Measurements from ENCODE around the gene TCF4.
"Not testable (repeated sequence)": the region's sequence is repeated elsewhere in the genome, so short reads cannot be mapped to it uniquely, and the experiment has no call there.

The TCF4 gene

DNA sequence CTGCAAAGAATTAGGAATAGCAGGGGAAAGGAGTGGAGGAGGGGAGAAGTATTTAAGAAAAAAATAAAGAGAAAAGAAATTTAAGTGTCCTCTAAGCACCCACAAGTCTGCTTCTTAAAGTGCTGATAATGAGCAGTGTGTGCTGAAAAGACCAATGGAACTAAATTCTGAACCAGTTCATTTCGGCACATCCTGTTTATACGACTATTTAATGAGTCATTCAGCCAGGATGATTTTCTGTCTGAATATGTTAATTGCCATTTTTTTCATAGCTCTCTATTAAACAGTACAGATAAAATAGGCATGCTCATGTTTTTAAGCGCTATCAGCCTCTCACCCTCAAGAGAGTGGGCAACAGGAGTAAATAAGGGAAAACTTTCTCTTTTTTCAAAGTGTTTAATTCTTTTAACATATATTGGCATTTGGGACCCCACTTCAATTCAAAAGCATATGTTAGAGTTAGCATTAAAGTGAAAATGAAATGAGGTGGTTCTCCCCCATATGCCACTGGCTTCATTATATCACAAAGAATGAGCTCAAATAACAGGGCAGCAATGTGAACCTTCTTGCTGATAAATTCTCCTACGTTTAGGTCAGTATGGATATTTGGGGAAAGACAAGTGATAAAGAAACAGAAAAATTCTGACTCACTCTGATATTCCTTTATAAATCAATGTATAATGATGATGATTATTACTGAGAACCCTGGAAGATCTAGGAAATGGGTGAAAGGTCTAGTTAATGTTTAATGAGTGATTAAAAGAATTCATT lies 87.5 kb downstream of the TCF4 start:
- no peak for DNase-seq

DNA sequence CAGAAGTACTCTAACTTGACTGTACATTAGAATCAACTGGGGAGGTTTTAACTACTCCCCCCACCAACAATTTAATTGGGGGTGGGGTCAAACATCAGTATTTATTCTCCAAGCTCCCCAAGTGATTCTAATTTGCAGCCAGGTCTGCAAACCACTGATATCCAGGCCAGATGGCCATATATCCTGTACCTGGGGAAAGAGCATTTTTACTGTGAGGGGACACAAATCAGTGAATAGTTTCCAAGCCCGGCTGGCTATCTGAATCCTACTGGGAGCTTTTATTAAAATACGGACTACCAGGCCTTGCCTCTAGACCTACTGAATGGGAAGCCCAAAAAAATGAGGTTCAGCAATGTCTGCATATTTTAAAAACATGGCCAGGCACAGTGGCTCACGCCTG lies 88.5 kb downstream of the TCF4 start:
- DNase-seq, result no peak

DNA sequence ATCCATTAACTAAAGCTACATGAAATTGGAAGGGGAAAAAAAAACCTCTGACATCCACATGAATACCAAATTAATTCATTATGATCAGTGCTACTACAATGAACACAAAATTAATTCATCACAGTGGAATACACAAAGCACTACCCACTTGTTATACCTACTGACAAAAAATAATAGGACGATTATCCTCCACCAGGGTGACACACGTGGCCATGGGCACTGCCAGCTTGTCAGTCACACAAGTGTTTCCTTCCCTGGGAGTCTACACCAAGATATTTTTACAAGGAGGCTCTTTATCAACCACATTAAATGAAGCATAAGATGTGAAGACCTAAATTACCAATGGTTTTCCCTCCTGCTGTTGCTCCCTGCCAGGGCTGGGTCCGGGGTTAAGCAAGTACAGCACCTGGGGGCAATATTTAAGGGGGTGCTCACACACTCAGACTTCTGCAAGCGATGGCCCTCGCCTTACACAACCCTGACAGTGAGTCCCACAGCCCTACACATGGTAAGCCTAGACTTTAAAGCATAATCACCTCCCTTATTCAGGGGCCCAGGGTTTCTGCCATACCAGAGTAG lies 90.1 kb downstream of the TCF4 start:
- DNase-seq, result no peak

DNA sequence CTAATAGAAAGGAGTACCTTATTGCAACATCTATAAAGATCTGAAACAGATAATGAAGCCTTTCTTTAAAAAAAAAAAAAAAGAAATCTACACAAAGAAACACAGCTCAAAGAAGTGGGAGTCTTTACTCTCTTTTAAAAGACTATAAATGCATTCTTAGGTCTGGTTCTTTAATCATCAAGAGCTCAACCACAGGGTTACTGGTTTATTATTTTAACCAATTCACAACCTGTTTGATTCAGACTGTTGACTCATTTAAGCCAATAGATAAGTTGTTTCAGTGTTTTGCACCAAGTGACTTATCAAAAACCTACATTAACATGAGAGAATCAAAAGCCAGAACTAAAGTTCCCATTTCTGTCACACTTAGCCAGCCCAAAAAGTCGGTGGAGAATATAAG lies 93.1 kb downstream of the TCF4 start:
- DNase-seq, result no peak

DNA sequence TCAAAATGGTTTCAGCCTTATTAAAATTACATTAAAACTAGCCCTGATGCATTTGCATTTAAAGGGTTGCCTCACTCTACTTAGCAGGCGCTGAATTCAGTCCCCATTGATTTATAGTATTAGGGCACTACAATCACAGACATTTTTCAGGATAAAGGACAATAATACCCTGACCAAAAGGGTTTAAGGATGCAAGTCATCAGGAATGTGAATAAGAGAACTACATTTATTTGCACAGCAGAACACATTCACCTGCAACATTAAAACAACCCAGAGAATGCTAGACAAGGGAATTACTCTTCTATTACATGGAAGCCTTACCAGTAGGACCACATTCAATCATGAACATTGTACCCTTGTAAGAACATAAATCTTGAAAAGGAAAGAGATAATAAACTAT lies 93.6 kb downstream of the TCF4 start:
- DNase-seq, result no peak

DNA sequence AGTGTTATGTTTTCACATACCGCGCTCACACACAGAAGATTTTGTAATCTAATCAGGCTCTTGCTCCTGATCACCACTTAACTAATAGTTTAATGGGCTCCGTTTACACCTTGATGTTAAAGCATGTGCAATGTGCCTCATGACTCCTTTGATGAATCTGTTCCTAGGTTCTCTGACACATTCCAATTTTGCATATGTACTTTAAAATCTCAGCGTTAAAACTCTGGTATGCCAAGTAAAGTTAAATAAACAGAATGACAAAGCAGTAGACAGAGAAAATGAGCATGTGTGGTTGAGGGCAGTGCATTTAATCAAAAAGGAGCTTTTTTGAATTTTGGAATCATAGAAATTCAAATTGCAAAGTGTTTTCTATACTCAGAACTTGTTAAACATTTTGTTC lies 96.4 kb downstream of the TCF4 start:
- no peak for DNase-seq

DNA sequence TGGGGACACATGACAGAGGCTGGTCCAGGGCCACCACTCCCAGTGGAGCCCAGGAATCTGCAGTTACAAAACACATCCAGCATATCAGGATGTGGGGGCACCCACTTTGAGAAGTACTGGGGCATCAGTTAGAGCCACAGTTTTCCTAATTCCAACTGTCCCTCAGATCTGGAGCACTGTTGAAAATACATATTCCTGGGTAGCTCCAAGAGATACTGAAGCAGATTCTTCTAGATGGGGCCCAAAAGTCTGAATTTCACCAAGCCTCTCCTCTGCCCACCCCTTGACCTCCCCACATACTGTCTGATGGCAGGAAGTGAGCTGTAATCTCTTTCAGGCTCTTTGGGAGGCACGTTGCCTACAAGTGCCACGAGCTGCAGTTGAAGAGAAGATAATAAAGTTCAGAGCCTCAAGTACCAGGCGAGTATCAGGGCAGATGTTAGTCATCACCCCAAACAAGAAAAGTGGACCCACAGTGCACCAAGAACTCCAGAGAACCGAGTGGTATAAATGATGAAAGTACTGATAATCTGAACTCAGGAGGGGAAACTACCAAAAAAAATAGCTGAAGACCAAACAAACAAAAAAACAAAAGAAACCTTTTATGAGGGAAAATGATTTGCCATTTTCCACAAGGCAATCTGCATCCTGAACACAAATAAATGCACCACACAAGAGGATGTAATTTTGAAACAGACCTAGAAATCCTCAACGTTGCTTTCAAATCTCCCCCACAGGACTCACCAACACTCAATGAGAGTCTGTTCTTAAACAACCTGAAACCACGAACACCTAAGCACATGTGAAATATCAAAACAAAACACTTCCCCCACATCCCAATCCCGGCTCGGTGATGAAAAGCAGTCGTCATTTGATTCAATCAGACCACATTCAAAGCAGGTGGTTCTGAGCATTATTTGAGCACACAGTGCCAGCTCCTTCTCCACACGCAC lies 98.7 kb downstream of the TCF4 start:
- peak; percentile 73 for DNase-seq

DNA sequence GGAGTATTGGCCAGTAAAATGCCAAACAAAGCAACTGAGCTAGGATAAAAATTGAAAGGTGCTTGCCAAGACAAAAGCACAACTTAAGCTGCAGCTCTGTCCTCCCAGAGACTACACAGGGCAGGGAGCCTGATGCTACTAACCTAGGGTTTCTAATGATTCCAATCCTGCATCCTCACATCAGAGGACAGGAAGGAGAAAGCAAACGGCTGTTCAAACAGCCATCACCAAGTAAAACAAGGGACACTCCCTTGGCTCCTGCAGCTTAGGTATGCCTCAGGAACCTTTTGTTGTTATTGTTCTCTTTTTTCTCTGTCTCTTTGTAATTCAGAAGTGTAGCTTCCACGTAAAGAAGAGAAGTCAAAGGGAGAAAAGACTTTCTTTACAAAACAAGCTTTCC lies 99.5 kb downstream of the TCF4 start:
- peak; percentile 31 for DNase-seq

DNA sequence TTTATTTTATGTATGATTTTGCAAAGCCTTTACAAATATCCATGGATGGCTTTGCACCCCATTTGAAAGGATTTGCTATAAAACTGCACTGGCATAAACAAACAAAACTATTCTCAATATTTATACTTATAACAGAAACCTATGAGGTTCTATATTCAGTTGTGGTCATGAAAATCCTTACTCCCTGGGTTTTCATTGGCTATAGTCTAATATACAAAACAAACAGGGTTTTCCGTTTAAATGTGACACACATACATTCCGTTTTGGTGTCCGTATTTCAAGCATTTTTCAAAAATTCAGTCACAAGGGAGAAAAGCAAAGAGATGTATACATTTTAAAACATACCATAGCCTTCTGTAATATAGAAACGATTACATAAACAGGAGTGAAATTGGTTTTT lies 100.0 kb downstream of the TCF4 start:
- DNase-seq, result no peak

DNA sequence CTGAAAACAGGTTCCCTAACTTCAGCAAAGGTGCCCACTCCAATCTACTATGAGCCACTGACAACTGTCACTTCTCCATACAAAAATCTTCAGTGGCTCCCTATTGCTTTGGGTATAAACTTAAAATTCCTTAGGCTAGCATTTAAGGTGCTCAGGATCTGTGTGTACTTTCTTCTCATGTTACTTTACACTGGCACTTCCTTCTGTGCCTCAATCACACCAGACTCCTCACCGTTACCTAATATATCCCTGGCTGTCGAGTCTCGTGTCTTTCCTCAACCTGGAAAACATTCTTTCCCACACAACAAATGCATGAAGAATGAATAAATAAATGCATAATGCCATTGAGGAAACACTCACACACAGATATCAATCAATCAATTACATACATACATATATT lies 101.1 kb downstream of the TCF4 start:
- DNase-seq, result no peak

DNA sequence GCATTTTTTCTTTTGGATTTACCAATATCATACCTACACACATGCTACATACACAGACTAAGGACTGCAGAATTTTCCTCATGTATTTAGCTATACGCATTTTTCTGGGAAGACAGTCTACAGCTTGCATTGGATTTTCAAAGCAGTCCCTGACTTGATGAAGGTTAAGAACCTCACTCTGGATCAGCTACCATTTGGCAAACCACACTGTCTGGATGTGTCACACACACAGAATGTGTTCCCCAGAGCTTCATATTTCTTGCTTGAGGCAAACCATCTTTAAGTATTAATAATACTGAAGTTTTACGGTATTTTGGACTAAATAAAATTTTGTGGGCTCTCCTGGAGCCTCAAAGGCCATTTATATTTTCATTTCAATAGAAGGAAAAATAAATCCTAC lies 102.3 kb downstream of the TCF4 start:
- DNase-seq, result no peak

DNA sequence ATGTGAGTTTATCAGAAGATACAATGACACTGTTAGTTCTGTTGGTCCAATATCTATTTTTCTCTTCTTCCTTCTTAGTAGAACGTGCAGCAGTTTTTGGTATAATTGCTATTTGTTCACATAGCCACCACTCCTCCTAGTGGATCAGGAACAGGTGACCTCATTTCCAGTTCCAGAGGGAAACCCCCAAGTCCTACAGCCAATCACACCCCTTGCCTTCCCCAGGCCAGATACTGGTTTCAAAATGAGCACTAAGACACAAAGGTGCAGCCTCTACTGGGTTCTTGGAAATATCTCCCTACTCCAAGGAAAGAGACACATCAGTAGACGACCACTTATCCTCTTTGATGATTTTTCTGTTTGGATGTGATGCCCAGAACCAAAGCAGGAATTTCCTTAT lies 103.2 kb downstream of the TCF4 start:
- no peak for DNase-seq

DNA sequence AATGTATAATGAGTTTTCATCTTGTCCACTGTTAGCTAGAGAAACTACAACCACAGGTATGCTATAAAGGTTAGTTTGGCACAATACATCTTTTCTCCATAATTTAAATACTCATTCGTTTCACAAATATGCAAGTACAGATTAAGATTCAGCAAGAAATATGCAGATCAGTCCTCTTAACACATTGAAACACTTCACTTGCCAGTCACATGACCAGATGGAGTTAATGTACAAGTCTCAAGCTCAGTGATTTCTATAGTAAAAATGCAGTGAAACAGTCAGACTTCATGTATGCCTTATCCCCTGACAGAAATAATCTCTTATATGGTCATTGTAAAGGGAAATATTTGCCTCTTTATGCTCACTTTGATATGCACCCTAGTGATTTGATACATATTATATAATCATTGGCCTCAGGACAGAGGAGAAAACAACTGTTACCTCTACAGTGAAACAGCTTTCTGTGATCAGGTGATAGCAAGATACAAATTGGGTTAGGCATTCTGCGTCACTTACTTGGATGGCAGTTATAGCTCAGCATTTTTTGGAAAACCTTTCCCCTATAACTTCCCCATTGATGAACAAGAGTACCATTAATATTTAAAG lies 104.6 kb downstream of the TCF4 start:
- no peak for DNase-seq

DNA sequence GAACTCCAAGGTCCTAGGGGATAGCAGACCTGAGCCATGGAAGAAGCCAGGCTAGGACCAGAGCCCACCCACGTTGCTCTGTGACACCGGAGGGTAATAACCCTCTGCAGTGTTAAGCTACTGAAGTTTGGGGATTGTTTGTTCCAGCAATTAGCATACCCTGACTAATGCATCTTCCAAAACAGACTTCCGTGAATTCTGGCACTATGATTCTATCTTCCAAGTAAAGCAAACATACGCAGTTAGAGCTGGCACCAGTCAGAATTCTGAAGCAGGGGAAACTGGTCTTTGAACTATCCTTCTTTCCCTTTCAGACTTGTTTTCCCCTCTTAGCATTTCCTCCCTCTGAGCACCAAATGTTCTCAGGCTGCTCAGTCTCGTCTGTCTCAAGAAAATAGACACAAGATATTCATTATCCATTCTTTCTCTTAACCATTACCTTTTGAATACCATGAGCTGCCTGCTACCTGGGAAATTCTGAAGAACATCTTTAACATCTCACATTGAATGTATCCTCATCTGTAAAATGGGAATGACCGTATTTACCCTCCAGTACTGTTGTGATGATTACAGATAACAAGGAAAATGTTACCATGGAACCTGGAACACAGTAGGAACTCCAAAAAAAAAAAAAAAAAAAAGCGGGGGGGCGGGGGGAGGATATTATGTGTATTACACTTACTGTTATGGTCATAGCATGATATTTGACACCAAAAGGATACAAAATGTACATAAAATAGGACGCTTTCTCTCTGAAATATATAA lies 108.2 kb downstream of the TCF4 start:
- DNase-seq, result no peak

DNA sequence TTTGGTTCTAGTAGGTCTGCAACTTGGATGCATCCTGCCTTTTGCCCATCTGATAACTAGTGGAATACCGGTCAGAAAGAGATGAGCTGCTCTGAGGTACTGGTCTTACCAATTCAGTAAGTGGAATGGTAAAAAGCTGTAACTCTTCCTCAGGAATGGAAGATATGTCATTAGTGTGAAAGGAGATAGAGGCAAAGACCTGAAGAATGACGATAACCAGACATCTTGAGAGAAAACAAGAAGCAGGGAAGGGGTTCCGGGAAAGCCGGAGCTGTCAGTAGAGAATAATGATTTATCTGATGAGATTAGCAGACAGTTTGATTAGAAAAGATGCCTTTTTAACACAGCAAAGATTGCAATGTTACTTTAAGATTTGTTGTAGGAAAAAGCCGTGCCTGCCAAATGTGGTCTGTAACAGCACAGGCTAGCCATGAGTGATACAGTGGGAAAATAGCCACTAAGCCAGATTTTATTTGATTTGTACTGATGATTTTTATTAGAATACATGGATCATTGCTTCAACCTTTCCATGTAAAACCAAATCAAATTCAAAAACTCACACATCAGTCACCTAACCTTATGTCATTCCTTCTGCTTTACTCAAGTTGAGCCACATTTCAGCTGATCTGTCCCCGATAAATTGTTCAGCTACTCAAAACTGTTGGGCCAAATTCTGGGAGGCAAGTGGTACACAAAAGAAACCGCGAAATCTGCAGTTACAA lies 110.0 kb downstream of the TCF4 start:
- DNase-seq, result no peak

DNA sequence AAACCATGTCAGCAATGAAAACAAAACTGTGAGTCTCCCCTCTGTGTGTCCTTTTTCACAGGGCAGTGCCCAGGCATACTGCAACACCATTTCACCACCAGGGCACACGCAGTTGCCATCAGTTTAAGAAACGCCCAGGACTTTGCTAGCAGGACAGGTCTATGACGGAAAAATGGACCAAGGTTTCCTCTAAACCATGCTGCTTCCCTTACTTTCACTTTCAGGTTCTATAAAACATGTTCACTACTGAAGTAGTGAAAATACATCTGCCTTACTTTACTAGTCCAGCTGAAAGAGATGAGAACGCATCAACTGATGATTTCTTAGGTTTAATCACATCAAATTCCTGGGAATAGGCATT lies 110.5 kb downstream of the TCF4 start:
- DNase-seq, result peak; percentile 15

DNA sequence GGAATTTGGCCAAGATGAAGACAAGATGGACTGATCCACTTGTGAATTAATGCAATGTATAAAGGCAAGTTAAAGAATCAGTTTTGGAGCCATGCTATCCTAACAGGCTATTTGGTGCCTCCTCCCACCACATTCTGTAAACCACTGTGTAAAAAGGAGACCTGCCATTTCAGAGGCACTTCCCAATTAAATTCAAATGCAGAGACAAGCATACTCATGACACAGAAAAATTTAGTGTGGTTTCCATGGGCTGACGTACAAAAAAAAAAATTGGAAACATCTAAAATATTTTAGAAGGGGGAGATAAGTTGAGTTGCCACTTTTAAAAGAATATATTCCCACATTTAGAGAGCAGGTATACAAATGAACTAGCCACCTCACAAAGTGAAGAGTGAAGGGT lies 112.1 kb downstream of the TCF4 start:
- DNase-seq, result no peak

DNA sequence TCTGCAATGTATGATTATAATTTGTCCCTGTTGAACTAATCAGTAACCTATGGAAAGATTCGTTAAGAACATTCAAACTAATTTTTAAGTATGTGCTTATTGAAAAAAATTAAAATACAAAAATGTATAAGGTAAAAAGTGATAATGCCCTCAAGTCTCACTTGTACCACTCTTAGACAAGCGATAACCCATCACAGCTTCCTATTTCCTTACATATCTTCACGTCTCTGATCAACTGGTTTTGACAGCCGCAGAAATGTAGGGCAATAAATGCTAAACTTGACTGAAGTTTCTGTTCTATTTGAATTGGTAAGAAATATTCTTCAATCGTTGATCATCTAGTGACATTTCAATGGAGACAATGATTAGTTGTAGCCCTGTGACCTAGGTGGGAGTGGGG lies 112.5 kb downstream of the TCF4 start:
- DNase-seq, result no peak

DNA sequence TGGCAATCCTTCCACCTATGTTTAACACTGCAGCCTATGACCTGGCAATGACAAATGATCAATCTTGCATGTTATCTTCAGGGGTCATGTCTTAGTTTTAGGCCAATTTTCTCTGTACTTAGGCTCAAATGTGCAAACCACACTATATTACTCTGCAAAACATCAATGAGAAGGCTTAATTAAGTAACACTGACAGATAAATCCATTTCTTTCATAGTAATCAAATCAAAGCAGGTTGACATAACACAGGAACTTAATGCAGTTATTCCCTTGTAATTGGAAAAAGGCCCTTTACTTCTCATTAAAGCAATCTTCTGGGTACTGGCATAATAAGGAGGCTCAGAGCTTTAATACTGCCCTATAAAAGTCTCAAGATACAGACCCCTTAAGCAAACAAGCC lies 114.4 kb downstream of the TCF4 start:
- DNase-seq, result no peak

DNA sequence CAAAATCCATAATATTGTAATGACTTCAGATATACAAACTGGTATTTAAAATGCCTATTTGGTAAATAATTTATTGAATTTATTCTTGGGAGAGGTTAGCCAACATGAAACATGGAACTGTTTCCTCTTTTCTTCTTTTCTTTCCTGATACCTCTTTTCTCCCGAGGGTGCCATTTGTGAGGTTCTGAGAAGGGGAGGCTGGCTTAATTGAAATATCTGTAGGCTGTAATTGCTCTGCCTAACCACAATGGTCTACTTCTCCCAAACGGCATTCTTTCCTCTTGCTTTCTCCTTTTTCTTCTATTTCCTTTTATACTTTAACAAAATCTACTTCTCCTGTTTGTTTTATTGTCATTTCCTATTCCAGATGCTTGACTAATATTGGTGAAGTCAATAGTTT lies 114.9 kb downstream of the TCF4 start:
- no peak for DNase-seq

DNA sequence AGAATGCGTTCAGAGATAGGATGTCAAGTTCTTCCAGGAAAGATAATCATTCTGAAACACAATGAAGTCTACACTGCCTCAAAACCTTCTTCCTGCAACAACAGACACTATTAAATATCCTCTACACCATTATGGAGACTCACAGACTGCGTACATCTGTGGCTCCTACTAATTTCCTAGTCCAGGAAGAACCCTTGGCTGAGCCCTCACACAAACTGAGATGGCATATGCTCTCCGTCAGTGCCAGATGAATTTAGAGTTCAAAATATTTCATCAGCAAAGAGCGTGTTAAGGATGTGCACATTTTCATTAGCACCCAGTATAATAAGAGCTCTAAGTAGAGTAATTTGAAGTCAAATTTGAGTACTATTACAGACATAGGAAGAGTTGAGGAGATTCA lies 117.2 kb downstream of the TCF4 start:
- no peak for DNase-seq

DNA sequence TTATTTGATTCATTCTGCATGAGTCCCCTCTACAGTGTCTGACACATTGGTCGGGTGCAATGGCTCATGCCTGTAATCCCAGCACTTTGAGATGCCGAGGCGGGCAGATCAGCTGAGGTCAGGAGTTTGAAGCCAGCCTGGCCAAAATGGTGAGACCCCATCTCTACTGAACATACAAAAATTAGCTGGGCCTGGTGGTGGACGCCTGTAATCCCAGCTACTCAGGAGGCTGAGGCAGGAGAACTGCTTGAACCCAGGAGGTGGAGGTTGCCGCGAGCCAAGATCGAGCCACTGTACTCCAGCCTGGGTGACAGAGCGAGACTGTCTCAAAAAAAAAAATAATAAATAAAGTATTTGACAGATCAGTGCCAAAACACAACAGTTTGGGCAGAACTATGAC lies 118.9 kb downstream of the TCF4 start:
- DNase-seq, result not testable (repeated sequence)
